ENCODE data around the gene PPIE. TPM values are rescaled to one million over a fixed set of nuclear protein-coding genes. Genes with fewer than 3 reads are reported as not detected.
"Not testable (repeated sequence)": the region's sequence is repeated elsewhere in the genome, so short reads cannot be mapped to it uniquely, and the experiment has no call there.

PPIE gene
- total RNA-seq, 1 donor from 2014 or later: 45.5 TPM

DNA sequence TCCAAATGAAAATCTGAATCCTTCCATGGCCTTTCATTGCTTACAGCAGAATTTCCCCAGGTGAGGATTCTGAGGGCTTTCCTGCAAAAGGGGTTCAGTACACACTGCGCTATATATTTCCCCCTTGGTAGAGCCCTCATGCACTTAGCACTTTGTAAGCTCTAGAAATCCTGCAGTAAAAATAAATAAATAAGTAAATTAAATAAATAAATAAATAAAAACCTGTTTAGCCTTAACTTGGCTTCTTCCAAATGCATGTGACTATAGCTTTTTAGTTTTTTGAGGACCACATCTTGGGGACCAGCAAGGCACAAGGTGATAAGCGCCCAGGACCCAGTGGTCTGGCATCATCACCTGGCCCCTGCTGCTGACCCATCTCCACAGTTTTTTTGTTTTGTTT, 53.2 kb downstream of the PPIE start:
- H3K9me3 Mint-ChIP-seq: no peaks in the 10 kb centered on the region
- H3K4me3 Mint-ChIP-seq: no peak overlapping the region
- H3K4me1 Mint-ChIP-seq: peaks cover 3% of the 10 kb centered on the region
- no peak for DNase-seq (ENCODE audit: low spot score in 2 of 2, unreplicated experiment in 2 of 2)
- H3K36me3 Mint-ChIP-seq: no peaks in the 10 kb centered on the region
- no peak overlapping the region for H3K27ac Mint-ChIP-seq
- TF ChIP-seq, protein P1, sequence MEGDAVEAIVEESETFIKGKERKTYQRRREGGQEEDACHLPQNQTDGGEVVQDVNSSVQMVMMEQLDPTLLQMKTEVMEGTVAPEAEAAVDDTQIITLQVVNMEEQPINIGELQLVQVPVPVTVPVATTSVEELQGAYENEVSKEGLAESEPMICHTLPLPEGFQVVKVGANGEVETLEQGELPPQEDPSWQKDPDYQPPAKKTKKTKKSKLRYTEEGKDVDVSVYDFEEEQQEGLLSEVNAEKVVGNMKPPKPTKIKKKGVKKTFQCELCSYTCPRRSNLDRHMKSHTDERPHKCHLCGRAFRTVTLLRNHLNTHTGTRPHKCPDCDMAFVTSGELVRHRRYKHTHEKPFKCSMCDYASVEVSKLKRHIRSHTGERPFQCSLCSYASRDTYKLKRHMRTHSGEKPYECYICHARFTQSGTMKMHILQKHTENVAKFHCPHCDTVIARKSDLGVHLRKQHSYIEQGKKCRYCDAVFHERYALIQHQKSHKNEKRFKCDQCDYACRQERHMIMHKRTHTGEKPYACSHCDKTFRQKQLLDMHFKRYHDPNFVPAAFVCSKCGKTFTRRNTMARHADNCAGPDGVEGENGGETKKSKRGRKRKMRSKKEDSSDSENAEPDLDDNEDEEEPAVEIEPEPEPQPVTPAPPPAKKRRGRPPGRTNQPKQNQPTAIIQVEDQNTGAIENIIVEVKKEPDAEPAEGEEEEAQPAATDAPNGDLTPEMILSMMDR (IDR thresholded peaks at IDR 0.05; ENCODE audit: unreplicated experiment): no peak
- peaks cover 70% of the 10 kb centered on the region for H3K27me3 Mint-ChIP-seq (ENCODE audit: low read depth)

DNA sequence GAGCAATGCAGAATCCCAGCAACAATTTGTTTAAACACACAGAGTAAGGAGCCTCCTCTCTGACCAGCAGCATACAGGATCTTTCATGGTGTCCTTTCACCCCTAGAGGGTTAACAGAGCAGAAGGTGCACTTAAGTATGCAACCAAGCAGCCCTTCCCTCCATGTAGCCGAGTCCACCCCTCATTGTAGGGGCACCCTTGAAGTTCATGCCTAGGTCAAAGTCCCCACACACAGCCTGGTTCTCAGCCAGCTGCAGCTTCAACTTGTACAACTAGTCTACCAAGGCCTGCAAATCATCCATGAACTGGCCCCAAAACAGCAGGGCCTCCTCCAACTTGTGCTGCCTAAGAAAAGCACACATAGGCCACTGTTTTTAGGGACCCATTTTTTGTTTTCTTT, 57.0 kb downstream of the PPIE start:
- DNase-seq (ENCODE audit: low spot score in 2 of 2, unreplicated experiment in 2 of 2): no peak
- H3K4me3 Mint-ChIP-seq: no peak overlapping the region
- TF ChIP-seq, protein P1 (IDR thresholded peaks at IDR 0.05; ENCODE audit: unreplicated experiment): no peak
- no peaks in the 10 kb centered on the region for H3K9me3 Mint-ChIP-seq
- no peaks in the 10 kb centered on the region for H3K4me1 Mint-ChIP-seq
- no peak overlapping the region for H3K27ac Mint-ChIP-seq
- H3K27me3 Mint-ChIP-seq (ENCODE audit: low read depth): peaks cover 47% of the 10 kb centered on the region
- no peaks in the 10 kb centered on the region for H3K36me3 Mint-ChIP-seq

DNA sequence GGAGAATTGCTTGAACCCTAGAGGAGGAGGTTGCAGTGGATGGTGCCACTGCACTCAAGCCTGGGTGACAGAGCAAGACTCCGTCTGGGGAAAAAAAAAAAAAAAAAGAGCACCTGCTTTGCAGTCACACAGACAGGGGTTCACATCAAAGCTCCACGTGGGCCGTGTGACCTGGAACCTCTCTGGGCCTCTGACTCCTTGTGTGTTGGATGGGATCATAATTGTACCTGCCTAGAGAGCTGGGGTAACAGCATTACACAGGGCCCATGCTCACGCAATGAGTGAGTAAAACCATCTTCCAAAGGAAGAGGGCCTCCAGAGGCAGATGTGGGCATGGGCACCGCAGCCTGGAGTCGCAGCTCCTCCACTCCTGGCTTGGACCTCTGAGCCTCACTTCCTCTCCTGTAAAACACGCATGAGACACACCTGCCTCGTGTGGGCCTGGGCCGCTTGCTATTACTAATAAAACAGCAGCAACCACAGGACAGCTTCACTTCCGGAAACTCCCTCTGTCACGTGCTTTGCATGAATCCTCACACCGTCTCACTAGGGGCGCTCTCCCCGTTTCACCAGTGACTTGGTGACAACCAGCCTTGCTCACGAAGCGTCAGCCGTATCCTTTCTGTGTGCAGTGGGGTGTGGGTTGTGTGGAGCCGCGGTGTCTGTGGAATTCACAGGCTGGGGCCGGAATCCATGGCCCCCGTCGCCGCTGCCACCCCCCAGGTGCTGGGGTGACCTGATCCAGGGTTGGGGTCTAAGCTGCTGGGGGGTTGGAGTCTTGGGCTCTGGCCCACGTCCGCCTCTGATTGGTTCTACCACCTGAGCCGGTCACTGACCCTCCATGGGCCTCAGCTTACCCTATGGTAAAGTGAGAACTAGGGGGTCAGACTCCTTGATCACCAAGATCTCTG, 60.4 kb downstream of the PPIE start:
- H3K27ac Mint-ChIP-seq, H3K4me3 Mint-ChIP-seq: not testable (repeated sequence)

DNA sequence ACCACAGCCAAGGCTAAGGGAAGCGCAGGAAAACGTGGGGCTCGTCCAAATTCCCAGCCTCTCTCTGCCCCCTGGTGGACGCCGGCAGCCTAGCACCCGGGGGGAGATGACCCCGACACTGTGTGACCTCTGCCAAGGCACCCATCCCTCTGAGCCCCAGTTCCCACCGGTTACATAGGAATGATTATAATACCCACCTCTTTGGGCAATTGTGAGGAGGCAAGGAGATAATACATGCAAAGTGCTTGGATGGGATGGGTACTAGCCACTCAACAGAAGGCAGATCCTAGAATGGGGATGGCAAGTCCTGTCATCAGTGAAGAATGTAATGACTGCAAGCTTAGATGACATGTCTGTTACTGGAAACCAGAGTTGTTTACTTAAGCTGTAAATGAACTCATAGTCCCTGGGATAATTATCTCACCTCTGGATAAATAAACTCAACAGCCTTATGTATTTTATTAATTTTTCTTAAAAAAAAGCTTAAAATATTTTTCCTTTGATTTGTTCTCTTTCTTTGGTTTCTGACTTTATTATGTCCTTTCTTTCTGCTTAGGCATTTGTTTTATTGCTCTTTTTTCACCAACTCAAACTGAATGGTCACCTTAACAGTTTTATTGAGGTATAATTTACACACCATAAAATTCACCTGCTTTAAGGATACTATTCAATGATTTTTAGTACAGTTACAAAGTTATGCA, 61.2 kb downstream of the PPIE start:
- Mint-ChIP-seq H3K4me3 (no peak overlapping the region), H3K36me3 (no peaks in the 10 kb centered on the region), H3K27me3 (ENCODE audit: low read depth) (peaks cover 8% of the 10 kb centered on the region), H3K9me3 (peaks cover 3% of the 10 kb centered on the region), H3K4me1 (no peaks in the 10 kb centered on the region), H3K27ac (no peak overlapping the region)
- DNase-seq (ENCODE audit: low spot score in 2 of 2, unreplicated experiment in 2 of 2): peak in 1 of 2 experiments; percentile 72
- TF ChIP-seq, protein P1 (IDR thresholded peaks at IDR 0.05; ENCODE audit: unreplicated experiment): peak; percentile 84

More for the DNA sequence above, 60.4 kb downstream of the PPIE start:
- not testable (repeated sequence) for H3K4me1 Mint-ChIP-seq; DNase-seq (ENCODE audit: low spot score in 2 of 2, unreplicated experiment in 2 of 2); H3K36me3 Mint-ChIP-seq; H3K9me3 Mint-ChIP-seq
- H3K27me3 Mint-ChIP-seq (ENCODE audit: low read depth): peaks cover 14% of the 10 kb centered on the region

DNA sequence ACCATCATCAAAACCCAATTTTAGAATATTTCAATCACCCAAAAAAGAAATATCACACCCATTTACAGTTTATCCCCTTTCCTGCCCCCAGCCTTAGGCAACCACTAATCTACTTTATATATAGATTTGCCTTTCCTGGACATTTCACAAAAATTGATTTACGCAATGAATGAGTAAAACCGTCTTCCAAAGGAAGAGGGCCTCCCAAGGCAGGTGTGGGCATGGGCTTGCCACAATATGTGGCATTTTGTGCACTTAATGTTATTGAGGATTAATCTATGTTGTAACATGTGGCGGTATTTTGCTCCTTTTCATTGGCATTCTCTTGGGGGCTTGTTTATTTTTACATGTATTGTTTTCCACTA, 61.8 kb downstream of the PPIE start:
- no peak overlapping the region for H3K27ac Mint-ChIP-seq
- peaks cover 6% of the 10 kb centered on the region for H3K9me3 Mint-ChIP-seq
- no peaks in the 10 kb centered on the region for H3K4me1 Mint-ChIP-seq
- TF ChIP-seq, protein P1 (IDR thresholded peaks at IDR 0.05; ENCODE audit: unreplicated experiment): no peak
- peaks cover 6% of the 10 kb centered on the region for H3K27me3 Mint-ChIP-seq (ENCODE audit: low read depth)
- H3K4me3 Mint-ChIP-seq: no peak overlapping the region
- H3K36me3 Mint-ChIP-seq: no peaks in the 10 kb centered on the region
- no peak for DNase-seq (ENCODE audit: low spot score in 2 of 2, unreplicated experiment in 2 of 2)
